HG03521 (cell line): Measurements from ENCODE around the gene RFX3.

Source experiments
- ATAC-seq: cut with Tn5 transposase; IDR thresholded peaks from one replicate; pipeline ENCODE4 v1.9.1; 2021; ENCODE audit warnings: mild to moderate bottlenecking, moderate library complexity; ENCODE audit not compliant: unreplicated experiment

Gene RFX3

GRCh38 chr9:3238236-3238635 lies 287.6 kb downstream of the RFX3 start:
- ATAC-seq = no peak

GRCh38 chr9:3237121-3237520 lies 288.7 kb downstream of the RFX3 start:
- no peak for ATAC-seq

- no peak for ATAC-seq
Observed at GRCh38 chr9:3235497-3235896, 290.3 kb downstream of the RFX3 start.

- no peak for ATAC-seq
Observed at GRCh38 chr9:3224931-3225330, 300.9 kb downstream of the RFX3 start.

GRCh38 chr9:3215658-3216057 lies 310.1 kb downstream of the RFX3 start:
- ATAC-seq = no peak

GRCh38 chr9:3214741-3215140 lies 311.1 kb downstream of the RFX3 start:
- ATAC-seq = no peak

GRCh38 chr9:3205421-3206095 lies 320.2 kb downstream of the RFX3 start:
- no peak for ATAC-seq

GRCh38 chr9:3200331-3200774 lies 325.4 kb downstream of the RFX3 start:
- ATAC-seq = no peak

- no peak for ATAC-seq
Observed at GRCh38 chr9:3193791-3194190, 332.0 kb downstream of the RFX3 start.

GRCh38 chr9:3191715-3192114 lies 334.1 kb downstream of the RFX3 start:
- ATAC-seq = no peak

GRCh38 chr9:3189113-3189861 lies 336.5 kb downstream of the RFX3 start:
- no peak for ATAC-seq

- no peak for ATAC-seq
Observed at GRCh38 chr9:3186751-3187150, 339.1 kb downstream of the RFX3 start.

GRCh38 chr9:3181049-3181953 lies 344.5 kb downstream of the RFX3 start:
- ATAC-seq = peak; percentile 57

GRCh38 chr9:3180696-3181048 lies 345.1 kb downstream of the RFX3 start:
- ATAC-seq = no peak

- no peak for ATAC-seq
Observed at GRCh38 chr9:3179711-3180110, 346.1 kb downstream of the RFX3 start.

- ATAC-seq = no peak
Observed at GRCh38 chr9:3177936-3178335, 347.9 kb downstream of the RFX3 start.

- no peak for ATAC-seq
Observed at GRCh38 chr9:3177146-3177761, 348.5 kb downstream of the RFX3 start.

- no peak for ATAC-seq
Observed at GRCh38 chr9:3173374-3173773, 352.4 kb downstream of the RFX3 start.

GRCh38 chr9:3170819-3171218 lies 355.0 kb downstream of the RFX3 start:
- no peak for ATAC-seq
